ENCODE data around the gene SERPINE2.

GRCh38 chr2:224085246-224085645, 46.2 kb upstream of the SERPINE2 start:
- TF ChIP-seq CTCF (IDR thresholded peaks at IDR 0.05 in 8 of 11, conservative IDR thresholded peaks at IDR 0.05 in 3 of 11), result no peak
- TF ChIP-seq POLR2A (IDR thresholded peaks at IDR 0.05), result no peak
